Left lobe of liver (tissue), 2 donors: Measurements from ENCODE around the gene REX1BD. TPM values are rescaled to one million over a fixed set of nuclear protein-coding genes. Genes with fewer than 3 reads are reported as not detected.
A peak's percentile ranks its signal among the peaks of the same experiment; 100 is the strongest.

Experiments
- ATAC-seq: fragments of 200-7000 bp; cut with Tn5 transposase; one replicate; pipeline ENCODE4 v1.9.1; 2020; ENCODE audit warnings: mild to moderate bottlenecking, moderate library complexity
- DNase-seq: peaks from one replicate; pipeline ENCODE4 v3.0.0-alpha.2; 2020; ENCODE audit warnings: low spot score
- total RNA-seq: library from RNA; stranded (reverse); gene quantifications from one replicate; pipeline ENCODE4 v1.2.1, GENCODE V29; 2021
- donor health status: DM: no; HTN: no; CAD: no; lungs with moderate emphysema.
- donor health status: DM: no; HTN: yes; CAD: no.

The REX1BD gene
- total RNA-seq, 1 donor from 2014 or later = 55.7 TPM

DNA sequence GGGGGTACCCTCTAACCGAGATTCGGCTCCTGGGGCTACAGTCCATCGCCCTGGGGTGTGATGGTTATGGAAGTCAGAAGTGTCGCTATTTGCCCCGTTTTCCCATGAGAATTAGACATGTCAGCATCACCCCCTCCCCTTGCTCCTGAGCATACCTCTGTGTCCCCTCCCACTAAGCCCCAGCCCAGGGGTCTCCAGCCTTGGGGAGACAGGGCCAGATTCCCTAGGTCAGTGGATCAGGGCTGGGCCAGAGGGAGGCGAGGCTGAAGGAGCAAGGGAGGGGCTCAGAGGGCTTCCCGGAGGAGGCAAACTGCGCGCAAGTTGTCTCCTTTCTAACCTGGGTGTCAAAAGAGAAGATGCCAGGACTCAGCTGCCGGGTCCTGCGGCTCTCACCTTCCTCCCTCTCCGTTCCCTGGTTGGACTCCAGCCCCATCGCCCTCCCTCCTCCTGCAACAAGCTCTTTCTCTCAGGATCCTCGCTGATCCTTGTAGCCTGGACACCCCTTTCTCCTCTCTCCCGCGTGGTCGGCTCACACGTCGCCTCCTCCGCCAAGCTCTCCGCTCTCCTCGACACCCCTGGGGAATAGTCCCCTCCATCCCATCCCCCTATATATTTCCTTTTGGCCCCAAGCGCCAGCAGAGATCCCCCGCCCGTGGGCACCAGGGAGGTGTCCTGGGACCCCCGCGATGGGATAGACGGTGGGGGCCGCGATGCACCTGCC is 23.6 kb downstream of the REX1BD start:
- no peak for ATAC-seq

DNA sequence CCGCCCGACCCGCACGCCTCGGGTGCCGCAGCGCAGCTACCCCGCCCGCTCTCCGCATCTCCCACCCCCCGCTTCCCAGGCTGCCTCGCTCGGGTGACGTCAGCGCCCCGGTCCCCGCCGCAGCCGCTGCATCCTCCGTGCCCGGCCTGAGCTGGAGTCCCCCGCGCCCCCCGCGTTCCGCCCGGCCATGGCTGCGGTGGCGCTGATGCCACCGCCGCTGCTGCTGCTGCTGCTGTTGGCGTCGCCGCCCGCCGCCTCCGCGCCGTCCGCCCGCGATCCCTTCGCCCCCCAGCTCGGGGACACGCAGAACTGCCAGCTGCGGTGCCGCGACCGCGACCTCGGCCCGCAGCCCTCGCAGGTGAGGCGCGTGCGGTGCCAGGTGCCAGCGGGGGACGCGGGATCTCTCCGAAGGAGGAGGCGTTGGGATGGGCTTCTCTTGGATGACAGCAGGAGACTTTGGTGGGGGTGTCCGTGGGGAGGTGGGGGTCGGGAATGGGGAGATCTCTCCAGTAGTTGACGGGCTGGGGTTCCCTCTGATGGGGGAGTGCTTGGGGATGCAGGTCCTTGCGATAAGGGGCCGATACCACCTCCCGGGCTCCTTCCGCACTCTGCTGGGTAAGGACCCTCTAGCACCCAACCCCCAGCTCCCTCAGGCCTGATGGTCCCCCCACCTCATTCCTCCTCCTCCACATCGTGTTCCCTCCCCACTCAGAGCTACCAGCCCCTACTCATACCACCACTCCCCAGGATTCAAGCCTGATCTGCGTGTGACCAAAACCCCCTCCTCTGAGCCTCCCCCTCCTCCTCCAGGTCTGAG is 24.4 kb downstream of the REX1BD start, which contains the start of gene TMEM59L:
Gene TMEM59L (plus strand): TSS at position 99 of the 817 bp plus-strand sequence. CDS start 89 bp downstream, at position 188.
- DNase-seq (no peak), ATAC-seq (no peak)

More for the DNA sequence above, 23.6 kb downstream of the REX1BD start:
- DNase-seq = no peak

DNA sequence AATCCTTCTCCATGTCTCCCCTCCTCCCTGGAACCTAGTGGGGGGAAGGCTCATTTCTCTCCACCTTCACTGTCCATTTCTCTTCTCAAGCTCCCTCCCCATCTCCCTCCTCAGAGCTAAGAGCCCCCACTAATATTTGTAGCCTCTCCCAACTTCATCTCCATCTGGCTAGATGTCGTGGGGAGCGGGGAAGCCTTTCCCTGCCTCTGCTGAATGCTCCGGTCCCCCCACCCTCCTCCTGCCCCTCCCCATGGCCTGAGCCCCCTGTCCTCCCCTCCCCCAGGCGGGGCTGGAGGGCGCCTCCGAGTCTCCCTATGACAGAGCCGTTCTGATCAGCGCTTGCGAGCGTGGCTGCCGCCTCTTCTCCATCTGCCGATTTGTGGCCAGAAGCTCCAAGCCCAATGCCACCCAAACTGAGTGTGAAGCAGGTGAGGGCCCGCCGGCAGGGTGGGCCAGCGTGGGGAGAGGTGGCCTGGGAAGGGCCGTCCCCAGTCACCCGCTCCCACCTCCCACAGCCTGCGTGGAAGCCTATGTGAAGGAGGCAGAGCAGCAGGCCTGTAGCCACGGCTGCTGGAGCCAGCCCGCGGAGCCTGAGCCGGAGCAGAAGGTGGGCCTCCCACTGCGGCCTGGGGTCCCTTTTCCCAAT is 25.1 kb downstream of the REX1BD start:
- DNase-seq (no peak), ATAC-seq (no peak)

DNA sequence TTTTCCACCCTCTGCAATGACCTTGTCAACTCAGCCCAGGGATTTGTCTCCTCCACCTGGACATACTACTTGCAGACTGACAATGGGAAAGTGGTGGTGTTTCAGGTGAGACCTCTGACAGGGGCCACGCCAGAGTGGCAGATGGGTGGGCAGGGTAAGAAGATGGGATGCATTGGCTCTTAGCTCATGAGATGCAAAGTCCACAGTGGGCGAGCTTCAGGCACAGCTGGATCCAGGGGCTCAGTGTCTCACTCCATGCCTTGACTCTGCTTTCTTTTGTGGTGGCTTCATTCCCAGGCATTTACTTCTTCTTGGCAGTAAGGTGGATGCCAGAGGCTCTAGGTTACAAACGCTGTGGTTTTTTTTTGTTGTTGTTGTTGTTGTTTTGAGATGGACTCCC is 27.4 kb downstream of the REX1BD start:
- DNase-seq (no peak), ATAC-seq (no peak)

DNA sequence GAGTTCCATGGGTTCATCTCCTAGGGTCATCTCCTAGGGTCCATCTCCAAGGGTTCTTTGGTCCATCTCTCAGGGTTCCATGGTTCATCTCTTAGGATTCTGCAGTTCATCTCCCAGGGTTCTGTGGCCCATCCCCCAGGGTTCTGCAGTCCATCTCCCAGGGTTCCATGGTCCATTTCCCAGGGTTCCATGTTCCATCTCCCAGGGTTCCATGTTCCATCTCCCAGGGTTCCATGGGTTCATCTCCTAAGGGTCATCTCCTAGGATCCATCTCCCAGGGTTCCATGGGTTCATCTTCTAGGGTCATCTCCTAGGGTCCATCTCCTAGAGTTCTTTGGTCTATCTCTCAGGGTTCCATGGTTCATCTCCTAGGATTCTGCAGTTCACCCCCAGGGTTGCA is 29.0 kb downstream of the REX1BD start:
- no peak for DNase-seq
- no peak for ATAC-seq

DNA sequence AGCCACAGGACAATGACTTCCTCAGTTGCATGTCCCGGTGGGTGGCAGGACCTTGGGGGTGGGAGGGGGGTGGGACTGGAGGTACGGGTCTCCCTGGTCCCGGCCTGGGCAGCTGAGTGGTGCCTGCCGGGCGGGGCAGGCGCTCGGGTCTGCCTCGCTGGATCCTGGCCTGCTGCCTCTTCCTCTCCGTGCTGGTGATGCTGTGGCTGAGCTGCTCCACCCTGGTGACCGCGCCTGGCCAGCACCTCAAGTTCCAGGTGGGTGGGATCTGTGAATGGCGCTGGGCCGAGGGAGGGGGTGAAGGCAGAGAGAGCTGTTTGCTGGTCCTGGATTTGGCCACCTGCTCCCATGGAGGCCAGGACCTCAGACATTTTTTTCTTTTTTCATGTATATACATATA is 29.6 kb downstream of the REX1BD start:
- no peak for ATAC-seq
- no peak for DNase-seq

DNA sequence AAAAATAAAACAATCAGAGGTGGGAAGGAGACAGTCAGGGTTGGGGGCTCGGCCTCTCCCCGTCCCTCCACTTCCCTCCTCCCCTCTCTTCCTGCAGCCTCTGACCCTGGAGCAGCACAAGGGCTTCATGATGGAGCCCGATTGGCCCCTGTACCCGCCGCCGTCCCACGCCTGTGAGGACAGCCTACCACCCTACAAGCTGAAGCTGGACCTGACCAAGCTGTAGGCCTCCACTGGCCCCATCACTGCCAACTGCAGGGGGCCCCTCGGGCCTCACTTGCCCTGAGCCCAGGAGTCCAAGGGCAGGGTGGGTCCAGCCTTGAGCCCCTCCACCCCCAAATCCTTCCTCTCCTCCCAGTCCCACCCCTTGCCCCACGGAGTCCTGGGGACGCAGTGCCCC is 31.7 kb downstream of the REX1BD start:
- ATAC-seq = no peak
- no peak for DNase-seq

DNA sequence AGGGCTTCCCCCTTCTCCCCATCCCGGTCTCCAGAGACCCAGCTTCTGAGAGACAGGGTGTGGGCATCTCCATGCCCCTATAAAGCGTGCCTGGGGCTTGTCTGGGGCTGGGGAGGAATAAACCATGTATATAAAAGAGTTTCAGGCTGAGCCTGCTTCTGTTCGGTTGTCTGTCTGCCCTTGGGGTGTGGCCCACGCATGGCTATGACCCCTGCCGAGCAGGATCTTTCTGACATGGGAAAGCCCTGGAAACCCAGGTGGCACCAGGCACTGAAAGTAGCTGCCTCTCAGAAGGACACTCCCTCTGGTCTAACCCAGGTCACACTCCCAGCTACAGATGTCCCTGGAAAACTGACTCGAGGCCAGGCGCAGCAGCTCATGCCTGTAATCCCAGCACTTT is 32.3 kb downstream of the REX1BD start:
- ATAC-seq (no peak), DNase-seq (no peak)

DNA sequence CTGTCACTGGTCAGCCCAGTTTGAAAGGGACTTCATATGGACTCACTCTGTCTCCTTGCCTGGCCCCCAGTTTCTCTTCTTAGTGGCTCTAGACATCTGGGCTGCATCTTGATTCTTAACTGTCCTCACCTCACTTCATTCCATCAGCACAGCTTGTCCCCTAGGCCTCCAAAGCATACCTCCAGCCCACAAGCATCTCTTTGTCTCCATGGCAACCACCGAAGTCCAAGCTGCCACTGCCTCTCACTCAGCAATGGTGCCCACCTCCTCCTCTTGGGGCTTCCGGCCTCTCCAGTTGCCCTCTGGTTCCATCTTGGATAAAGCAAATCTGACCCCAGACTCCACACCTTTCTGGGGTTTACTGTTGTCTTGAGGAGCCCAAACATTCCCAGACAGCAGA is 38.3 kb downstream of the REX1BD start:
- no peak for ATAC-seq
- no peak for DNase-seq

DNA sequence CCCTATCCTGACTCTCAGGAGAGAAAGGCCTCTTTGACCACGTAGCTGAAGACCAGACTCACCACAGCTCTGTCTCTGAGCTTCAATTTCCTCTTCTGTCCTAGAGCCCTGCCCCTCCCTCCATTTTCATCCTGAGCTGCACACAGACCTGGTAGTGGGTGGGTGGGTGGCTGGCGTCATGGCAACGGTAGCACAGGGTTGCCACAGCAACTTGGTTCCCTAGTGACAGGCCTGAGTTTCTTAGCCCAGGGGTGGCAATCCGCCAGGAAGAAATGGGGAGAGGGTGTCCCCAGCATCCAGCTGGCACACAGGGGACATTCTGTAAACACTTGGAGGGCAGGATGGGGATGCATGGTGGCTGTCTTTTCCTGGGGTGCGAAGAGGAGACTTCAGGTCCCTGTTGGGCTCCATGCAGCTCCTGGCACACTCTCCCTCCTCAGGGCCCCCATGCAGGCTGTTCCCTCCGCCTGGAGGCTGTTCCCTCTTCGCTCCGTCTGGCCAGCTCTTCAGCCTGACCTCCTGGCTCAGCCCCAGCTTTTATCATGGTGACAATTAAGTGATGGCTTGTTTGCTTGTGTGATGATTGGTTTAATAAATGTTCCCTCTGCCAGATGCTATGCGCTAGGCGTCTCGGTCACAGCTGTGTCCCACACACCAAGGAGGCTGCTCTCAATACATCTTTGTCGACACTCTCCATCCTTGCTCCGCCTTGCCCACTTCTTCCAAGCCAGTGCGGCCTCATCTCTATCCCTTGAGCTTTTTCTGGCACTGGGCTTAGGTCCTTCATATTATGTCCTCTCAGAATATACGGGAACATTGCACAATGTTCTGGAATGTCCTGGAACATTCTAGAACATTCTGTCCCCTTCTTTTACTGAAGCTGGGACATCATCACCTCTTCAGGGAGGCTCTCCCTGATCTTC is 40.8 kb downstream of the REX1BD start:
- peak; percentile 34 for ATAC-seq
- DNase-seq = no peak

DNA sequence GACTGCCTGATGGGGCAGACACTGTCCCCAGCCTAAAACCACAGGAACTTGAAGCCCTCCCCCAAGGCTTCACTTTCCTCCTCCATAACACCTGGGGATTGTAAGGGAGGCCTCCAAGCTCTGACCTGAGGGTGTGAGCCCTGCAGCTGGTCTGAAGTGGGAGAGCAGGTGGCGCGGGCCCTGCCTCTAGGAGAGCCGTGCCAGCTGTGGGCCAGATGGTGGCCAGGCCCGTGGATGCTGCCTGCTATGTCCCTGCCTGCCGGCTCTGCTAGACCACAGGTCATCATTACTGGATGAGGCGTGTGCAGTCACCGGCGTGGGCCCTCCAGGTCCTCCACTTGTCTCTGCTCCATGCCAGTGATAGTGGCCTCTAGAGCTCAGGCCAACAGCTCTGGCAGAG is 44.7 kb downstream of the REX1BD start:
- ATAC-seq = no peak
- DNase-seq = no peak

DNA sequence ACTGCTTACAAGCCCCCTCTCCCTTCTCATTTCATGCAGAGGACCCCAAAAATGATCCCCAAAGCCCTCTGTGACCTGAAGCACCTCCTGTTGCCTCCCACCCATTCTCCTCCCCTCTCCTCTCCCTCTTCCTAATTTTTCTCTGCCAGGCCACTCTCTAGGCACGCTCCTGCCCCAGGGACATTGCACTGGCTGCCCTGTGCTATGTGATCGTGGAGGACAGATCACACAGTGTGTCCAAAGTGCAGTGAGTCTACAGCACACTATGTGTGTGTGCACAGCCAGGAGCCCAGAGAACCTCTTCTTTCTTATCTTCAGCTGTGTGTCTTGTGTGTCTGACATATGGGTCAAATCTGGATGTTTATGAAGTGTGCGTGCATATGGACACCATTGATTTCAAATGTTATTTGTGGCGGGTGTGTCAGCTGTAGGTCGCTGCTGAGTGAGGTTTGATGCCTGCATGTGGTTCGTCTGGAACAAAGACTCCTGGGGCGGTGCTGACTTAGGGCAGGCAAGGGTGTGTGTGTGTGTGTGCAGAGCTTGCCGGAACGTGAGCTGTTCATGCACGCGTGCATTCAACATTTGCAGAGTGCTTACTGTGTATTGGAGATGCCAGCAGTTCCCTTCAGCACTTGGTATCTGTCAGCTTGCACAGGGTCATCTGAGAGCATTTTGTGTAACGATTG is 46.2 kb downstream of the REX1BD start:
- DNase-seq (no peak), ATAC-seq (no peak)

DNA sequence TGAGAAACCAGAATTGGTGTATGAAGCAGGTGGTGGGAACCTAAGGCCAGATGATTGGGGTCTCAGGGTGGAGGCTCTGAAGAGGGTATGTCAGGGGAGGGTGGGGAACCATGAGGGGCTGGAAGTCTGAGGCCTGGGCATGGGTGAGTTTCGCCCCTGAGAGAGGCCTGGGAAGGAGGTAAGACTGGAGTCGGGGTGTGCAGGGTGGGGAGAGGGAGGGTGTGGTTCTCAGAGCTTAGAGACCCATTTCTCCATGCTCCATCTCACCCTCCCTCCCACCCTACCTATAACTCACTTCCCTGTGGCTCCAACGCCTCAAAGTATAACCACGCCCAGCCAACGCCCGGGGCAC is 47.2 kb downstream of the REX1BD start:
- ATAC-seq (no peak), DNase-seq (no peak)

DNA sequence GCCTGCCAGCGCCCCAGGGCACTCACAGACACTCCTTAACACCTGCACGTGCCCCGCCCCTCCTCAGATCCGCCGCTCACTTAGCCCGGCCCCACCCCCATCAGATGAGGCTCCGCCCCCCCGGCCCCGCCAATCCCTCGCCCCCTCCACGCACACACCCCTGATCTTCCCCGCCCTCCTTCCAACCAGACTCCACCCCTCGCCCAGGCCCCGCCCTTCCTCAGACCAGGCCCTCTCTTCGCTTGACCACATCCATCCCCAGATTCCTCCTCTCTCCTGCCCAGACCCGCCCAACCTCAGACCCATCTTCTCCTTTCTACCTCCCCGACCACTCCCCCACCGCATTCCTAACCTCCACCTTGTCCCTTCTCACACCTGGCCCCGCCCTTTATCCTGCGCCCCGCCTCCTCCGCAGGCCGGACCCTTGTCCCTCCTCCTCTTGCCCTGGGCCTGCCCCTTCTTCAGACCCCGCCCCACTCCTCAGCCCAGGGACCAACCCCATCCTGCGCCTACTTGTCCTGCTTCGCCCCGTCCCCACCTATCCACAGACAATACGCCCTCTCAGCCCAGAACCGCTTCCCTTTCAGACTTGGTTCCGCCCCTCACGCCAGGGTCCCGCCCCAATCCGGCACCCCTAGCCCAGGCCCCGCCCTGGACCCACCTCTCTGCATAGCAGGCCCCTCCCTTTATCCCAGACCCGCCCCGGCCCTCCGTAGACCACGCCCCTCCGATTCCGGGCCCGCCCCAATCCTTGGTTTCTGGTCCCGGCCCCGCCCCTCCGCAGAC is 47.8 kb downstream of the REX1BD start:
- peak; percentile 96 for ATAC-seq
- DNase-seq = peak; percentile 98

DNA sequence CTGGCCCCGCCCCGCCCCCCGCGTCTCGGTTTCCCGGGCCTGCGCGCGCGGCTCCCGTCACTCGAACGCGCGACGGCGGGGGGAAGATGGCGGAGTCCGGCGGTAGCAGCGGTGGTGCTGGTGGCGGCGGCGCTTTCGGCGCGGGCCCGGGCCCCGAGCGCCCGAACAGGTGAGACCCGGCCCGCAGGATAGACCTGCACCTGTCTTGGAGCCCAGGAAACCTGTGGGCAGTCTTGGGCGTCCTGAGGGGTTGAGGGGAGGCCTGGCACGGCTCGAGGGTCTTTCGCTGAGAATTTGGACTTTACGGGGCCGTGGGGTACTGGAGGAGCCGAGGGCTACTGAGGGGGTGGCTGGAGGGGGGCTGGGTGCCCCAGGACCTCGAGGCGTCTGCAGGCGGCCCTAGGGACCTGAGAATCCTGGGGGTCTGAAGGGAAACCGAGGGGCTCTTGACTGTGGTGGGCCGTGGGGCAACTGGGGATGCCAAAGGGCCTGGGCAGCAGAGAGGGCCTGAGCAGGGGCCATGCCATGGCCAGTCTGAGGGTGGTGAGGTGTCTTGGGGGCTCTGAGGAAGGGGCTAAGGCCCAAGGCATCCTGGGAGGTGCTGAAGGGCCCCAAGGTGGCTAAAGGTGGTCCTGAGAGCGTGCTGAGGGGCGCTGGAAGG is 48.5 kb downstream of the REX1BD start, which contains the start of gene KLHL26:
Gene KLHL26 (plus strand): TSS at position 60 of the 661 bp plus-strand sequence. CDS start 27 bp downstream, at position 87.
- DNase-seq (no peak), ATAC-seq (no peak)

DNA sequence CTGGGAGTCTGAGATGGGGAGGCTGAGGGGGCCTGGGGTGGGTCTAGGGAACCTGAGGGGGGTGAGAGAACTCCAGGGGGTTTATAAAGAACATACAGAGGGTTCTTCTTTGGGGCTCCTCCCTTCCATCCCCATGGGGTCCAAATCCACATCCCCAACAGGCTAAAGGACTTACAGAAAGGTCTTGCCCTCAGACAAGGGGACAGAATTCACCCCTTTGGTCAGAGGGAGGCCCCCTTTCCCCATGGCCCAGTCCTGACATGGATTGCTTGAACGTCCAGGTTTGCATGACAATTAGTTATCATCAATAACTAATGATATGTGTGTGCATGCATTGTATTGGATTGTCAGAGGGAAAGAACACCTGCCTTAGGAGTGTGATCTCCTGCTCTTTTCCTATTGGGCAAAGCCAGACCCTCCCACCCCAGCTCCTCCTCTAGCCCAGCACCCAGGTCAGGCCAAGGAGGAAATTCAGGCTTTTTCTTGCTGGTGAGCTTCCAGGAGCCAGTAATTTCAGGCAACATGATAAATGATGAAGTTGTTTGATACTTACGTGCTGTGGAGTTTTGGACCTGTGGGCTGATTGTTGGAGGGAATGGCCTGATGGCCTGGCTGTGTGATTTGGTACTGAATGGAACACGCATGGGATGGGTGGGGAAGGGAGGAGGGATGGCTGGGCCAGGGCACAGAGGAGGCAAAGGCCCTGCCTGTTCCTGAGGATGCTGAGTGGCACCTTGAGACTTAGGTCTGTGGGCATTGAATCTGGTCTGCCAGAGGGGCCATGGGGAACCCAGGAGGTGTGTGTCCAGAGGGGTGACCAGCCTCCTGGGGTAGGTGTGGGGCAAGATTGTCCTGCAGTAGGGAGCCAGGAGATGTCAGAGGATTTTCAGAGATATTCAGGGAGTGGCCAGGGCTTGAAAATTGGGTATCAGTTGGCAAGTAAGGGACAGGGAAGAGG is 49.4 kb downstream of the REX1BD start:
- peak; percentile 44 for ATAC-seq
- no peak for DNase-seq

DNA sequence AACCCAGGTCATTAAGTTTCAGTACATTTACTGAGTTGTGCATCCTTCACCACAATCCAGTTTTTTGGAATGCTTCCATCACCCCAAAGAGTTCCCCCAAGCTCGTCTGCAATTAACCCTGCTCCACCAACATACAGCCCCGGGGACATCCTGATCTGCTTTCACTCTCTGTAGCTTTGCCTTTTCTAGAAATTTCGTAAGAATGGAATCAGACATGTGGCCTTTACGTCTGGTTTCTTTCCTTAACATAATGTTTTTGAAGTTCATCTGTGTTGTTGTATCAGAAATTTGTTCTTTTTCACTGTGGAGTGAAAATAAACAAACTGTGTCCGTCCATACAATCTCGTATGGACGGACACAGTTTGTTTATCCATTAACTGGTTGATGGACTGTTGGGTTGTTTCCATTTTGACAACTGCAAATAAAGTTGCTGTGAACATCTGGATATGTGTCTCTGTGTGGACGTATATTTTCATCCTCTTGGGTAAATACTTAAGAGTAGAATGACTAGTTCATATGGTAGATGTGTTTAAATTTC is 51.2 kb downstream of the REX1BD start:
- no peak for DNase-seq

More for the DNA sequence above, 51.2 kb downstream of the REX1BD start:
- no peak for ATAC-seq
